Measurements from ENCODE around the gene PTPRN2.

The PTPRN2 gene

GRCh38 chr7:157641866-157642265, 945.8 kb downstream of the PTPRN2 start:
- DNase-seq (ENCODE audit: low spot score) (no peak), FAIRE-seq (no peak)

DNA sequence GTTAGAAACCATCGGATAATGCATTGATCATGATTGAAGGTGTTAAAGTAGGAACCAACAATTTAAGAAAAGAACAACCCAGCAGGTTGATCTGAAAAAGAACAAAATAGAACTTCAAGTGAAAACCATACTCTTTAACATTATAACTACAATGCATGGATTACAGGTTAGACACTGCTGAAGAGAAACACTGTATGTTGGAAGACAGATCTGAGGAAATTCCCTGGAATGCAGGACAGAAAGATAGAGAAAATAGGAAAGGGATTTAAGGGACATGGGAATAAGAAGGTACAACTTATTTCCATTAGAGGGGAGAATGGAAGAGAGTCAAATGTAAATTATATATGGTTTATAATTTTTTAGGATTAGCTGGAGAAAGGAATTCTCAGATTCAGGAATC, 947.5 kb downstream of the PTPRN2 start:
- no peak for DNase-seq (ENCODE audit: low spot score)
- no peak for FAIRE-seq

GRCh38 chr7:157638563-157638962, 949.1 kb downstream of the PTPRN2 start:
- DNase-seq (ENCODE audit: low spot score) = no peak

DNA sequence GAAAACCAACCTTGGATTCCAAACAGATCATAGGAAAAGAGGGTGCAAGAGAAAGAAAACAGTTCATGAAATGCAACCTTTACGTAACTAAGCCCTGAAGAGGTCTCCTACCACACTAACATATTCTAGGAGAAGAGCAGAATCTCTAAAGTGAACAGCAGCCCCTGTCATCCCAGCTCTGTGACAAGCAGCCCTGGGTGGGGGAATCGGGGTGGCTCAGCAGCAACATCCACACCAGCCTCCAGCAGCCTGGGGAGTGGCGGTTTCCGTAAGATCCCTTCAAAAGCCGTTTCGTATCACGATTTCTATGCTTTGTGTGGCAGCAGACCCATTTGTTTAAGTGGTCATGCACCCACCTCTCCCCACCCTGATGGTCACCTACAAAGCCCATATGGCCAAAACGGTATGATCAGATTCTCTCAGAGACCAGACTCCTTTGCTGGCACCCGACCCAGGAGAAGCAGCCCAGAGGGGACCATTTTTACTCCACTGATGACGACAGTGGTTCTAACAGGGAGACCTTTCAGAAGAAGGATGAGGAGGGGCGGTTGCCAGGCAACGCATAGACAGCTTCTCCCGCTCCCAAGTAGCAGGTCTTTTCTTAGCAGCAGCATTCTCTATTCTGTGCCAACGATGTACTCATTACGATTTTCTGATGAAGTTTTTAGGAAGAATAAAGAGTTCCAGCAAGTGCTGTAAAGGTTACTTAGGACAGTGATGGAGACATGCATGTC, 950.2 kb downstream of the PTPRN2 start:
- DNase-seq (ENCODE audit: low spot score) (no peak), FAIRE-seq (no peak)

More at GRCh38 chr7:157638563-157638962, 949.1 kb downstream of the PTPRN2 start:
- no peak for FAIRE-seq

DNA sequence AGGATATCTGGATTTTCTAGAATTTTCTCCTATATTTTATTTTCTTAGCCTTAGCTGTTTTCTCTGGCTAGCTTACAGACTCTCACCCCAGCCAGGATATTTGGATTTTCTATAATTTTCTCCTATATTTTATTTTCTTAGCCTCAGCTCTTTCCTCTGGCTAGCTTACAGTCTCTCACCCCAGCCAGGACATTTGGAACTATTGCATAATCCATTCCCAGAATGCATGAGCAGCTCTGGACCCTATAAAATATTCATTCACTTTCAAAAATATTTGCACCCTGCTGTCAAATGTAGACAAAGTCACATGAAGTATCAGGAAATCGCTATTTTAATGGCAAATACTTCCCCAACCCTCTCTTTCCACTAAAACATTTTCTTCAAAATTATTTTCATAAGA, 952.0 kb downstream of the PTPRN2 start:
- no peak for FAIRE-seq
- DNase-seq (ENCODE audit: low spot score) = no peak

- FAIRE-seq (no peak), DNase-seq (ENCODE audit: low spot score) (no peak)
Observed at GRCh38 chr7:157635148-157635500, 952.5 kb downstream of the PTPRN2 start.

GRCh38 chr7:157634401-157635147, 953.0 kb downstream of the PTPRN2 start:
- DNase-seq (ENCODE audit: low spot score) (no peak), FAIRE-seq (no peak)

DNA sequence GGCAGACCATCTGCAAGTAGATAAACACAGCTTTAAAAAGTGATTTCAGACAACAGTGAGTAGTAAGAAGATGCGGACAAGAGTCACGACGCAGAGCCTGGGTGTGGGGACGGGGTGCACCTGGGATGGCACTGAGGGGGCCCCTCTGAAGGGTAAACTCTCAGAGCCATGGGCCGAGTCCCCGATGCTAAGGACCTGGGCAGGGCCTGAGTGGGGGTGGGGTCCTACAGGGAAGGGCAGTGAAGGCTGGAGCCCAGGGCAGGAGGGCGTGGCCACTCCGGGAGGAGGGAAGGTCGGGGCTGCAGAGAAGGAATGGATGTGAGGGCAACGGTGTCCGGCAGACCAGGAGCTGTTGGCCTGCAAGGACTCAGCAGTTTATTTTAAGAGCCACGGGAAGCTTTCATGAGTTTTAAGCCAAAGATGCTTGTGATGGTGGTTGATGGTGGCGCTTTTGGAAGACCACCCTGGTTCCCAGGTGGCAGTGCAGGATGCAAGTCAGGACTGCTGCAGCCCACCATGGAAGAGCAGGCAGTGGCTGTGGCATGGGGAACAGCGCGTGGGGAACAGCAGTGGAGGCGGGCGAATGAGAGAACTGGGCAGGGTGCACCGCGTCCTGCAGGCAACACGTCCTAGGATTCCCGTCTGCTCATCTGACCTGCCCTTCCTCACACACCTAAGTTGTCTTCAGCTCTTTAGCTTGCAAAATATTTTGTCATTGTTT, 954.0 kb downstream of the PTPRN2 start:
- no peak for FAIRE-seq
- DNase-seq (ENCODE audit: low spot score) = no peak

DNA sequence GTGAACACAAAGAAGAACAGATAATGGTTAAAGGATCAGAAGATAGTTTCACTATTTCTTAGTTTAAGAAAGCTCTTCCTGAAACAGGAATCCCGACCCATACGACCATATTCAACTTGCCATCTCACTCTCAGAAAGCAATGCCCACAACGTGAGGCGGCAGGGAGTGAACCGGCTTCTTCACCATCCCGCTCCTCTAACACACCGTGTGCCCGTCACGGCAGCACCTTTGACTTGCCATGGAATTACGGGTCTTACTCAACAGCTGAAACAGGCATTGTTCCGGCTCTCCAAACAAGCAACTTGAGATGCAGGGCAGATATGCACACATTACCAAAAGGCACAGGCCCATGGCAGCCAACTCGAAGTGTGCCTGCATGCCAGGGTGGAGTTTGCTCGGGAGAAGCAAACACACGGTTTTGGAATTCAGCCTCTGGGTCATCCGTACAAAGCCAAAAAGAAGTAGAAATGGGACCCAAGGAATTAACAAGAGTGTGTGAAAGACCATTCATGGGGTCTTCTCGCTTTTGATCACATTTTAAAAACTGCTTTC, 957.2 kb downstream of the PTPRN2 start:
- DNase-seq (ENCODE audit: low spot score) (no peak), FAIRE-seq (no peak)

DNA sequence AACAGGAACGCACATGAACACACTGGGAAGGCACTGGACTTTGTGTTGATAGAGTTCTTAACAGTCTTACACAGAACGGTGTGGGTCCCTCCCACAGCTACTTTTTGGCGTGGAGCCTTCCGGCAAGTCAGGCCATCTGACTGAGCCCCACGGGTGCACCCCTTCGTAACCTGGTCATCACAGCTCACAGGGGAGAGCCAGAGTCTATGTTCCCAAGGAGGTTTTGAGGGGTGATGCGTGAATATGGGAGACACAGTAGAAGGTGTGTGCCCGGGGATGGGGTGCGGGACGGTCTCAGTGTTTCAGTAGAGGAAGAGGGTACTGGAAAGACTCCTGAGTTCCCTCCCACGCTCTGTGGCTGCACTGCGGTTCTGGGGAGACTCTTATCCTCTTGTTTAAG, 959.2 kb downstream of the PTPRN2 start:
- FAIRE-seq = no peak
- no peak for DNase-seq (ENCODE audit: low spot score)

GRCh38 chr7:157627646-157628045, 960.0 kb downstream of the PTPRN2 start:
- FAIRE-seq = no peak
- DNase-seq (ENCODE audit: low spot score) = no peak

DNA sequence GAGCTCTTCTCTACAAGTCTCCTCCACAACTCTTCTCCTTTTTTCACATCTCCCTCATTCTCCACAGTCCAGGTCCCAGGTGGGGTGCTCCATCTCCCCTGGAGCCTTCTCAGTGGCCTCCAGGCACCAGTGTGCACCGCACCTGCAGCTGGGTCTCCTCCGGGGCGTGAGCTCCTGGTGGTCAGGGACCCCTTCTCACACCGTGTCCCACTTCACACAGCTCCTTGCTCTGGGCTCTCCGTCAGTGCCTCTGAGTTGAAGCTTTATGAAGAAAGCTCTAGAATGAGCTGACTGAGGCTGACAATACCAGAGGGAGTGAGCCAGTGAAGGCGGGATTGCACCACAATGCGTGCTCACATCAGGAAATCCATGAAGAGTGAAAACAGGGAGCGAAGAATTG, 960.6 kb downstream of the PTPRN2 start:
- DNase-seq (ENCODE audit: low spot score) = no peak
- no peak for FAIRE-seq

DNA sequence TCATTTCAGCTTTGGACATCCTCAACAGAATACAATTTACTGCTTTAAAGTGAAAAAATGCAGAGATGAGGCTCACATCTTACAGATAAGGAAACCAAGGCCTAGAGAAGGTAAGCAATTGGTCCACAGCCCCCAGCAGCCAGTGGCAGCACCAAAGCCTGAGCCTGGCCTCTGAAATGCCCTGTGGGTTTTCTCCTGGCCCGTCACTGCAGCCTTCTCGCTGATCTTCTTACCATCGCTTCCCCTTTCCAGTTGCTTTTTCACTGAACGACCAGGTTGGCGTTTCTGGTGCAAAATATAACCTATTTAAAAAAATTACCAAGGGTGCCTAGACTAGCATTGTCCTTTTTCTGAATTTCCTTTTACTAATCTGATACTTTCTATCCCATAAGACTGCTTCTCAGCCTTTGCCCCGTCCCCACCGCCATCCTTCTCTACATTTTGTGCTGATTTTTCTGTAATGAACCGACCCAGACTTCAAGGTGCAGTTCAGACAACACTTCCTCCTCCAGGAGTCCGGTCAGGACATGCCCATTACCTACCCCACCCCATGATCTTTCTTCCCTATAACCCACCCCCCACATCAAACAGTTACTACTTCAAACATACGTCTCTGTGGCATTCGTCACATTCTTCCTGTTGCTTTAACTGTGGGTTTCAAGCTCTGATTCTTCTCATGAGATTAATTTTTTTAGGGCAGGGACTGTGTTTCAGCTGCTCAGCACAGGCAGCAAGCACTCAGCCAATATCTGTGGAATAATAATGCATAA, 961.5 kb downstream of the PTPRN2 start:
- DNase-seq (ENCODE audit: low spot score) = no peak
- no peak for FAIRE-seq

- FAIRE-seq (no peak), DNase-seq (ENCODE audit: low spot score) (no peak)
Observed at GRCh38 chr7:157623556-157623955, 964.1 kb downstream of the PTPRN2 start.

- FAIRE-seq (no peak), DNase-seq (ENCODE audit: low spot score) (no peak)
Observed at GRCh38 chr7:157622408-157623205, 965.0 kb downstream of the PTPRN2 start.

DNA sequence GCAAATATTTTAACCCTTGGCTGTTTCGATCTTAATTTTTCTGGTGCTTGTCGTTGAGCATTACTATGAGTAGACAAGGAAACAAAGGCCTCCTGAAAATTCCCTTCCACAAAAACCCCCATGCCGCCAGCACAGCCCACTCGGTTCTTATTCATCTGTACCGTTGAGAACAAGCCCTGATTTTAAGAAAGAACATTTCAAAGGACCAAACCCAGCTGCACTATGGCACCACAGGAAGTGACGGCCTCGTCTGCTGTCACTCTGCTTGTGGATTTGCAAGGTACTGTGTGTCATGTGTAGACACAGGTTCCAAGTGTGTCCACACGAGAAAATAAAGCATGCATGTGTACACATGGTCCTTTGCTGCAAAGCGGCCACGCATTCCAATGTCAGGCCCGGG, 965.6 kb downstream of the PTPRN2 start:
- DNase-seq (ENCODE audit: low spot score) = no peak
- FAIRE-seq = no peak

DNA sequence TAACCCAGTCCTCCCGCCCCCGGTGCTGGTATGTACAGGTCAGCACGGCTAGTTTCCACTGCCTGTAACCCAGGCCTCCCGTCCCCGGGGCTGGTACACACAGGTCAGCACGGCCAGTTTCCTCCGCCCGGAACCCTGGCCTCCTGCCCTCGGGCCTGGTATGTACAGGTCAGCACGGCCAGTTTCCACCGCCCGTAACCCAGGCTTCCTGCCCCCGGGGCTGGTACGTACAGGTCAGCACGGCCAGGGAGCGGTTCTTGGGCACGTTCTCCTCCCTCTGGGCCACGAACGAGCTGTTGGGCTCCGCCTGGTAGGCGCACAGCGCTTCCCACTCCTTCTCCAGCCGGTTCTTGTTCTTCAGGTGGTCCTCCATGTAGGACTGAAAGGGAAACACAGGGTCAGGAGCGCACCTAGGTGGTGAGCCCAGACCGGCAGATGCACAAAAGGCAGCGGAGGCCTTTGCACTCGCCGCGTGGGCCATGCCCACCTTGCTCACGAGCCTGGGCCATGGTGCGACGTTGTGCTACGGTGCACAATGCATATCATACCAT, 966.4 kb downstream of the PTPRN2 start:
- DNase-seq (ENCODE audit: low spot score) (no peak), FAIRE-seq (no peak)

- no peak for DNase-seq (ENCODE audit: low spot score)
- no peak for FAIRE-seq
Observed at GRCh38 chr7:157620616-157621015, 967.0 kb downstream of the PTPRN2 start.

DNA sequence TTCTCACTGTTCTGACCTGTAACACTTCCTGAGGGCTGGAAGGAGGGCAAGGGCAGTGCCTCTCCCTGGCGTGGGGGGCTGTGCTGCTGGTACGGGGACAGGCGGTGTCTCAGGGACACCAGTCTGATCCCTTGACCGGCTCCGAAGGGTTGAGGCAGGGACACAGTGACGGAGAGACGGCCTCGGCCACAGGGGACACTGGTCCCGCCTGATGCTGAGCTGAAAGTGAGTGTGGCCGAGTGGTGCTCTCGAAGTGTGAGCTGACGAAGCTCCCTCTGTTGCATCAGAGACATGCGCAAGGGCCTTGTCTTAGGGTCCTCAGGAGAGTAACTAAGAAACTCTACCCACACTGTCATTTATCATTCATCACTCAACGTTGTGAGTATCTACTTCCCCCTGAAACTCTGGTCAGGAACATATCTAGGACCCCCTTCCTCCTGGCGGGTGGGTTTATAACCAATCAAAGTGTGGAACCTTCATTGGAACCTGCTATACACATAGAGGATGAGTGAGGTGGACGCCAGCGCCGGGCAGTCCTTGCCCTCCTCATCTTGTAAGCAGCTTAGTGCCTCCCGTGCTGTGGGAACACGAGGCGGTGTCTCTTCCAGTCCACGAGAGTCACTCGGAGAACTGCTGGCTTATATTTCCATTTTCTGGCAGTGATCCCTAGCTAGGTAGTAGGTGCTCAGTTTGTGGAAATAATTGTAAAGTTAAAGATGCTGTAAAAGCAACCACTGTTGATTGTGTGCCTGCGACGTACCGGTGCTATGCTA, 967.7 kb downstream of the PTPRN2 start:
- no peak for DNase-seq (ENCODE audit: low spot score)
- no peak for FAIRE-seq
